H9 (cell line): ENCODE measurements around the gene SDE2. TPM values are rescaled to one million over a fixed set of nuclear protein-coding genes. Genes with fewer than 3 reads are reported as not detected.

ENCODE experiments used
- DNase-seq: peaks from one replicate; pipeline ENCODE4 v3.0.0-alpha.2; 2017
- H2AFZ ChIP-seq: one replicate; pipeline ENCODE4 v1.6.1; 2013; ENCODE audit warnings: mild to moderate bottlenecking, low read length, control low read depth, moderate library complexity
- H2AK5ac ChIP-seq: 2 replicates; pipeline ENCODE4 v1.6.1; 2013; ENCODE audit warnings: low read length, control low read depth, mixed read lengths; ENCODE audit not compliant: insufficient read length
- H2BK120ac ChIP-seq: one replicate; pipeline ENCODE4 v1.6.1; 2013; ENCODE audit warnings: low read depth, mild to moderate bottlenecking, low read length, control low read depth, inconsistent platforms; ENCODE audit not compliant: poor library complexity, severe bottlenecking
- H2BK12ac ChIP-seq: 2 replicates; pipeline ENCODE4 v1.6.1; 2013; ENCODE audit warnings: low read length, control low read depth, mixed read lengths, low read depth; ENCODE audit not compliant: insufficient read length
- H2BK15ac ChIP-seq: 2 replicates; pipeline ENCODE4 v1.6.1; 2013; ENCODE audit warnings: low read depth, low read length, control low read depth
- H2BK20ac ChIP-seq: one replicate; pipeline ENCODE4 v1.6.1; 2013; ENCODE audit warnings: low read depth, mild to moderate bottlenecking, low read length, control low read depth, inconsistent platforms; ENCODE audit not compliant: poor library complexity, severe bottlenecking
- H2BK5ac ChIP-seq: 2 replicates; pipeline ENCODE4 v1.6.1; 2013; ENCODE audit warnings: low read length, control low read depth, mixed read lengths; ENCODE audit not compliant: insufficient read length
- H3K14ac ChIP-seq: 2 replicates; pipeline ENCODE4 v1.6.1; 2013; ENCODE audit warnings: low read length, control low read depth; ENCODE audit not compliant: insufficient read depth
- H3K18ac ChIP-seq: 2 replicates; pipeline ENCODE4 v1.6.1; 2013; ENCODE audit warnings: low read depth, mild to moderate bottlenecking, mixed read lengths, low read length, control low read depth; ENCODE audit not compliant: insufficient read length
- H3K23ac ChIP-seq: 2 replicates; pipeline ENCODE4 v1.6.1; 2013; ENCODE audit warnings: low read length, control low read depth, mixed read lengths, low read depth; ENCODE audit not compliant: insufficient read length
- H3K23me2 ChIP-seq: 2 replicates; pipeline ENCODE4 v1.6.1; 2013; ENCODE audit warnings: low read depth, mild to moderate bottlenecking, mixed read lengths, low read length, control low read depth; ENCODE audit not compliant: insufficient read length, poor library complexity, severe bottlenecking
- H3K27ac ChIP-seq: 2 replicates; pipeline ENCODE4 v1.5.1; 2013; ENCODE audit warnings: low read length, control low read depth, mixed read lengths, low read depth; ENCODE audit not compliant: insufficient read length
- H3K27me3 ChIP-seq: 2 replicates; pipeline ENCODE4 v1.6.1; 2013; ENCODE audit warnings: low read length, control low read depth, inconsistent platforms; ENCODE audit not compliant: insufficient read depth
- H3K4ac ChIP-seq: 2 replicates; pipeline ENCODE4 v1.6.1; 2013; ENCODE audit warnings: low read depth, mild to moderate bottlenecking, control low read depth, inconsistent platforms, low read length, moderate library complexity
- H3K4me1 ChIP-seq: 2 replicates; pipeline ENCODE4 v1.6.1; 2013; ENCODE audit warnings: low read length, control low read depth, inconsistent platforms; ENCODE audit not compliant: insufficient read depth
- H3K4me2 ChIP-seq: 2 replicates; pipeline ENCODE4 v1.6.1; 2013; ENCODE audit warnings: low read length, control low read depth, mixed read lengths; ENCODE audit not compliant: insufficient read length, insufficient read depth
- H3K56ac ChIP-seq: 2 replicates; pipeline ENCODE4 v1.6.1; 2013; ENCODE audit warnings: low read depth, mild to moderate bottlenecking, mixed read lengths, low read length, control low read depth; ENCODE audit not compliant: insufficient read length
- H3K79me1 ChIP-seq: 2 replicates; pipeline ENCODE4 v1.6.1; 2013; ENCODE audit warnings: low read depth, mild to moderate bottlenecking, moderate library complexity, low read length, control low read depth, inconsistent platforms; ENCODE audit not compliant: insufficient read depth, poor library complexity, severe bottlenecking
- H3K79me2 ChIP-seq: 2 replicates; pipeline ENCODE4 v1.6.1; 2013; ENCODE audit warnings: low read length, control low read depth, inconsistent platforms; ENCODE audit not compliant: insufficient read depth
- H3K9ac ChIP-seq: 2 replicates; pipeline ENCODE4 v1.6.1; 2013; ENCODE audit warnings: low read length, control low read depth, mixed read lengths; ENCODE audit not compliant: insufficient read length; ENCODE audit errors: extremely low read depth
- H3K9me3 ChIP-seq: one replicate; pipeline ENCODE4 v1.6.1; 2013; ENCODE audit warnings: low read depth, low read length, inconsistent platforms; ENCODE audit not compliant: control insufficient read depth
- H3T11ph ChIP-seq: one replicate; pipeline ENCODE4 v1.6.1; 2013; ENCODE audit warnings: mild to moderate bottlenecking, low read length, control low read depth, inconsistent platforms
- H4K20me1 ChIP-seq: one replicate; pipeline ENCODE4 v1.6.1; 2013; ENCODE audit not compliant: control insufficient read depth, insufficient read length, insufficient read depth
- H4K5ac ChIP-seq: 2 replicates; pipeline ENCODE4 v1.6.1; 2013; ENCODE audit warnings: low read depth, mild to moderate bottlenecking, mixed read lengths, low read length, control low read depth; ENCODE audit not compliant: insufficient read length
- H4K8ac ChIP-seq: replicated peaks from 2 replicates; pipeline ENCODE4 v1.6.1; 2013; ENCODE audit warnings: low read length, control low read depth, mixed read lengths, low read depth; ENCODE audit not compliant: insufficient read length
- H4K91ac ChIP-seq: 2 replicates; pipeline ENCODE4 v1.6.1; 2013; ENCODE audit warnings: low read depth, mild to moderate bottlenecking, moderate library complexity, mixed read lengths, low read length, control low read depth; ENCODE audit not compliant: insufficient read length
- H3K27ac Mint-ChIP-seq, 3 experiments: 2 replicates in 2 of 3; 3 replicates in 1 of 3; pipeline ENCODE4 v1.8.0; 2020 to 2021; ENCODE audit warnings: mixed read lengths in 3 of 3, mild to moderate bottlenecking in 1 of 3, moderate library complexity in 1 of 3
- H3K27me3 Mint-ChIP-seq: 2 replicates; pipeline ENCODE4 v1.8.0; 2021; ENCODE audit warnings: low read depth, mild to moderate bottlenecking, moderate library complexity, mixed read lengths
- H3K36me3 Mint-ChIP-seq, 3 experiments: 2 replicates in 2 of 3; 3 replicates in 1 of 3; pipeline ENCODE4 v1.8.0; 2020 to 2021; ENCODE audit warnings: low read depth in 3 of 3, mixed read lengths in 3 of 3; ENCODE audit not compliant: insufficient read depth in 1 of 3
- H3K4me1 Mint-ChIP-seq, 2 experiments: 2 replicates each; pipeline ENCODE4 v1.8.0; 2020; ENCODE audit warnings: mixed read lengths in 2 of 2
- H3K4me3 Mint-ChIP-seq, 2 experiments: 2 replicates in 1 of 2; 3 replicates in 1 of 2; pipeline ENCODE4 v1.8.0; 2020 to 2021; ENCODE audit warnings: mild to moderate bottlenecking in 2 of 2, mixed read lengths in 2 of 2, moderate library complexity in 1 of 2
- H3K9me3 Mint-ChIP-seq, 2 experiments: 2 replicates in 1 of 2; 3 replicates in 1 of 2; pipeline ENCODE4 v1.8.0; 2020; ENCODE audit warnings: mild to moderate bottlenecking in 2 of 2, mixed read lengths in 2 of 2, moderate library complexity in 1 of 2
- CTCF ChIP-seq: fragments of 200-600 bp; sonication (generic); conservative IDR thresholded peaks from 3 replicates; pipeline ENCODE4 v1.8.0; 2021; ENCODE audit warnings: antibody characterized with exemption, mild to moderate bottlenecking
- WGBS: extraction: QIAGEN DNeasy Blood & Tissue Kit; methylation state at CpG from one replicate; pipeline ENCODE4 v1.1.7; 2013; ENCODE audit warnings: missing lambda C conversion rate, low lambda C conversion rate, mixed read lengths; ENCODE audit not compliant: insufficient read length; ENCODE audit errors: extremely low coverage; 5-methylcytosine and 5-hydroxymethylcytosine counted together
- total RNA-seq: library from RNA; stranded (reverse); gene quantifications from 2 replicates; pipeline ENCODE4 v1.2.1, GENCODE V29; 2021

The SDE2 gene
- total RNA-seq, 1 experiment from 2014 or later, result 20.5 TPM

- Histone ChIP-seq H3K4ac (no peak overlapping the region), H3K9me3 (no peaks in the 10 kb centered on the region), H4K8ac (no peak overlapping the region), H3K79me1 (no peaks in the 10 kb centered on the region), H4K5ac (no peak overlapping the region), H3K79me2 (no peaks in the 10 kb centered on the region), H3K27ac (no peak overlapping the region), H3K56ac (no peak overlapping the region), H3K4me2 (no peak overlapping the region), H3T11ph (no peak overlapping the region), H2BK120ac (no peak overlapping the region), H3K23ac (no peak overlapping the region), H3K23me2 (no peaks in the 10 kb centered on the region), H2AFZ (no peak overlapping the region), H3K27me3 (no peaks in the 10 kb centered on the region), H2BK20ac (no peak overlapping the region), H3K14ac (no peak overlapping the region), H3K18ac (no peak overlapping the region), H3K4me1 (no peaks in the 10 kb centered on the region), H4K20me1 (no peaks in the 10 kb centered on the region), H4K91ac (no peak overlapping the region), H2BK15ac (no peak overlapping the region), H3K9ac (no peak overlapping the region), H2BK12ac (no peak overlapping the region), H2AK5ac (no peak overlapping the region), H2BK5ac (no peak overlapping the region)
- Mint-ChIP-seq H3K27ac (no peak overlapping the region), H3K27me3 (no peaks in the 10 kb centered on the region; the same call in 1 of the 2 replicates), H3K4me3 (no peak overlapping the region), H3K9me3 (no peaks in the 10 kb centered on the region), H3K36me3 (no peaks in the 10 kb centered on the region), H3K4me1 (no peaks in the 10 kb centered on the region)
- no peak for DNase-seq
- TF ChIP-seq CTCF, result no peak
- no CpG with 5 or more reads among the region's 2 CpGs for WGBS
Observed at GRCh38 chr1:226026833-226027232, 27.7 kb upstream of the SDE2 start.
